Skeletal muscle tissue (tissue), 4 donors: ENCODE data around the gene OR10AD1. TPM values are rescaled to one million over a fixed set of nuclear protein-coding genes. Genes with fewer than 3 reads are reported as not detected.
"Not testable (repeated sequence)": the region's sequence is repeated elsewhere in the genome, so short reads cannot be mapped to it uniquely, and the experiment has no call there.

Experiments
- H3K27ac ChIP-seq: one replicate; pipeline ENCODE4 v1.7.0; 2013; ENCODE audit warnings: mild to moderate bottlenecking, low read depth, low read length, inconsistent platforms
- H3K27me3 ChIP-seq, 3 donors: one replicate each; pipeline ENCODE4 v1.7.0; 2013; ENCODE audit warnings: low read length in 3 of 3; ENCODE audit not compliant: control insufficient read depth in 3 of 3, insufficient read depth in 3 of 3
- H3K36me3 ChIP-seq, 3 donors: one replicate each; pipeline ENCODE4 v1.7.0; 2013; ENCODE audit warnings: low read length in 3 of 3; ENCODE audit not compliant: control insufficient read depth in 3 of 3, insufficient read depth in 3 of 3
- H3K4me1 ChIP-seq, 3 donors: one replicate each; pipeline ENCODE4 v1.7.0; 2013; ENCODE audit warnings: low read length in 3 of 3, mild to moderate bottlenecking in 3 of 3; ENCODE audit not compliant: control insufficient read depth in 3 of 3, insufficient read depth in 3 of 3
- H3K4me3 ChIP-seq, 3 donors: one replicate each; pipeline ENCODE4 v1.7.0; 2013; ENCODE audit warnings: low read length in 3 of 3
- H3K9ac ChIP-seq, 3 donors: one replicate each; pipeline ENCODE4 v1.7.0; 2013; ENCODE audit warnings: low read length in 3 of 3, mild to moderate bottlenecking in 3 of 3, moderate library complexity in 2 of 3, low read depth in 1 of 3
- H3K9me3 ChIP-seq, 3 donors: one replicate each; pipeline ENCODE4 v1.7.0; 2013; ENCODE audit warnings: low read length in 3 of 3; ENCODE audit not compliant: control insufficient read depth in 3 of 3
- total RNA-seq: library from RNA; depleted of rRNA; stranded (reverse); fragments of >200 nt; gene quantifications from one replicate; pipeline ENCODE4 v1.2.3, GENCODE V29; 2014
- donor health status: Osteomylitis.

The OR10AD1 gene
- total RNA-seq, 1 donor from 2014 or later: not detected

DNA sequence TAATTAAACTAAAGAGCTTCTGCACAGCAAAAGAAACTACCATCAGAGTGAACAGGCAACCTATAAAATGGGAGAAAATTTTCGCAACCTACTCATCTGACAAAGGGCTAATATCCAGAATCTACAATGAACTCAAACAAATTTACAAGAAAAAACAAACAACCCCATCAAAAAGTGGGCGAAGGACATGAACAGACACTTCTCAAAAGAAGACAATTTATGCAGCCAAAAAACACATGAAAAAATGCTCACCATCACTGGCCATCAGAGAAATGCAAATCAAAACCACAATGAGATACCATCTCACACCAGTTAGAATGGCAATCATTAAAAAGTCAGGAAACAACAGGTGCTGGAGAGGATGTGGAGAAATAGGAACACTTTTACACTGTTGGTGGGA is 6.4 kb upstream of the OR10AD1 start:
- not testable (repeated sequence) for H3K27me3 ChIP-seq, H3K9ac ChIP-seq, H3K9me3 ChIP-seq

DNA sequence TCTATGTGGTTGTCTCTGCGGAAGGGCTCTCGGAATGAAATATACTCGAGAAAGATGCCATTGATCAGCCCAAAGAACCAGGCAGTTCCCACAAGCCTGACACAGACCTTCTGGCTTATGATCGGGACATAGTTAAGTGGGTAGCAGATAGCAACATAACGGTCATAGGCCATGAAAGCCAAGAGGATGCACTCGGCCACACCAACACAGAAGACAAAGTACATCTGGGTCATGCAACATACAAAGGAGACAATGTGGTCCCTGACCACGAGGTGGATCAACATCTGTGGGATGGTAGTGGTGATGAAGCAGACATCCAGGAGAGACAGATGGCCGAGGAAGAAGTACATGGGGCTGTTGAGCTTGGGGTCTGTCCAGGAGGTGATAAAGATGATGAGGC is 326 bp downstream of the OR10AD1 start:
- Histone ChIP-seq H3K4me1 (peaks cover 9 to 25% (median 11%) of the 10 kb centered on the region in 3 donors), H3K4me3 (no peak overlapping the region), H3K27me3 (no peaks in the 10 kb centered on the region), H3K9ac (no peak overlapping the region), H3K36me3 (peaks cover 2 to 18% (median 13%) of the 10 kb centered on the region in 3 donors), H3K9me3 (peaks cover 0 to 7% (median 3%) of the 10 kb centered on the region in 3 donors), H3K27ac (no peak overlapping the region)

More for the DNA sequence above, 6.4 kb upstream of the OR10AD1 start:
- H3K4me3 ChIP-seq, H3K27ac ChIP-seq, H3K4me1 ChIP-seq: not testable (repeated sequence)
- H3K36me3 ChIP-seq: peaks cover 0 to 12% (median 11%) of the 10 kb centered on the region in 3 donors

DNA sequence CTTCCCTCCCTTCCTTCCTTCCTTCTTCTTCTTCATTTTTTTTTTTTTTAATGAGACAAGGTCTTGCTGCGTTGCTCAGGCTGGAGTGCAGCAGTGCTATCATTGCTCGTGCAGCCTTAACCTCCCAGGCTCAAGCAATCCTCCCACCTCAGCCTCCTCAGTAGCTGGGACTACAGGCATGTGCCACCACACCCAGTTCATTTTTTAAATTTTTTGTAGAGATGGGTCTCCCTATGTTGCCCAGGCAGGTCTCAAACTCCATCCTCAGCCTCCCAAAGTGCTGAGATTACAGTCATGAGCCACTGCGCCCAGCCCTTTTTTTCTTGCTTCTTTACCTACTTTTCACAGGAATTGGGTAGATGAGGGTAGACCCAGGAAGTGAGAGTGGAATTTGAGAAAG is 1.6 kb downstream of the OR10AD1 start:
- H3K36me3 ChIP-seq: peaks cover 2 to 18% (median 11%) of the 10 kb centered on the region in 3 donors
- no peak overlapping the region for H3K27ac ChIP-seq
- H3K9ac ChIP-seq: no peak overlapping the region
- no peak overlapping the region for H3K4me3 ChIP-seq
- H3K4me1 ChIP-seq: peaks cover 14 to 28% (median 16%) of the 10 kb centered on the region in 3 donors
- no peaks in the 10 kb centered on the region for H3K27me3 ChIP-seq
- H3K9me3 ChIP-seq: peaks cover 0 to under 1% (median under 1%) of the 10 kb centered on the region in 3 donors

DNA sequence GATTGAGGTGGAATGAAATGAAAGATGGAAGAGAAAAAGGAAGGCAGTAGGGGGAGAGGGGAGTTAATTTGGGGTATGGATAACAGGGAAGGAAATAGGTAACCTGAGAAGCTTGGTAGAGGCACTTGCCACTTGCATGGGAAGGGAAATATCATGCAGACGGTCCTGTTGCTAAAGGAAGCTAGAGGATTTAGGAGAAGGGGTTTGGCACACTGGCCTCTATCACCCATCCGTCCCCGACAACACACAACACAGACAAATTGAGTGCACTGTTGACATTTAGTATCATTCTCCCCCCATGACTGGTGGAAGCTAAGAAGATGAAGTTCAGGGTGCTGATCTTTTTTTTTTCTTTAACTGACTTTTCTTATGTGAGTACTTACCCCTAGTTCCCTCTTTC is 2.0 kb downstream of the OR10AD1 start:
- no peak overlapping the region for H3K9ac ChIP-seq
- no peak overlapping the region for H3K4me3 ChIP-seq
- H3K36me3 ChIP-seq: peaks cover 2 to 18% (median 10%) of the 10 kb centered on the region in 3 donors
- peaks cover 14 to 28% (median 16%) of the 10 kb centered on the region in 3 donors for H3K4me1 ChIP-seq
- H3K9me3 ChIP-seq: no peaks in the 10 kb centered on the region
- H3K27ac ChIP-seq: no peak overlapping the region
- H3K27me3 ChIP-seq: no peaks in the 10 kb centered on the region

DNA sequence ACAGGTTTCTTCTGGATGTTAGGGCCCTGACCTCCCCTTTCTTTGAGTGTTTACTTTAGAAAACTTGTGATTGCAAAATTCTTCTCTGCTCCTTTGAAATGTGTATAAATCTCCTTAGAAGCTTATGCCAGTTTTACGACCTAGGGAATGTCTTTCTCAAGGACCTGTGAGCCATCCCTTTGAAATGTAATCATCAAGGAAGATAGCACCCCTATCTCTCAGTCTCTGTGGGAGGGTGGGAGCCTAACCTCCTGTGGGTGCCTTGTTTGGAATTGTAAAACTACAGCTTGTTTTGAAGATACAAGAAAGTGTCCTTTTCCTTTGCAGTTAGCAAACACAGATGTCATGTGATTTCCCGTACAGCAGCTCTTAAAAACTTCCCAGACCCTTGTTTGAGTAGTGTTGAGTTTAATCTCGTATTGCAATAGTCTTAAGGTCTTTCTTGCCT is 3.3 kb downstream of the OR10AD1 start:
- Histone ChIP-seq H3K4me1 (peaks cover 14 to 28% (median 16%) of the 10 kb centered on the region in 3 donors), H3K27ac (peak overlapping the region; percentile 99), H3K9ac (peak overlapping the region; percentile 100), H3K27me3 (no peaks in the 10 kb centered on the region), H3K4me3 (peak overlapping the region; percentile 96 to 98 (median 97)), H3K36me3 (peaks cover 2 to 10% (median 5%) of the 10 kb centered on the region in 3 donors), H3K9me3 (no peaks in the 10 kb centered on the region)

DNA sequence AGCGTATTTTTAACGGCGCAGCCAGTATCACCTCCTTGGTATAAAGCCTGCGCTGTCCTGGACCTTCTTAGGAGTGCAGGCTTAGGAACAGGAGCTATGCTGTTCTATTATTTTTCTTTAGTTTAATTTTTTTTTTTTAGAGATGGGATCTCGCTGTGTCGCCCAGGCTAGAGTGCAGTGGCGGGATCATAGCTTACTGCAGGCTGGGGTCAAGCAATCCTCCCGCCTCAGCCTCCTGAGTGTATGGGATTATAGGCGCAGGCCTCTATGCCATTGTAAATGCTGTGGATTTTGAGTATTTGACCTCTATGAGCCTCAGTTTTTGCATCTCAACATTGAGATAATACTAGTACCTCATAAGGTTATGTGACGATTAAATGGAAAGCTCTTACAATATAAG is 4.1 kb downstream of the OR10AD1 start:
- H3K4me1 ChIP-seq: peaks cover 14 to 28% (median 16%) of the 10 kb centered on the region in 3 donors
- peaks cover 0 to 6% (median 2%) of the 10 kb centered on the region in 3 donors for H3K36me3 ChIP-seq
- peak overlapping the region; percentile 99 for H3K27ac ChIP-seq
- no peaks in the 10 kb centered on the region for H3K9me3 ChIP-seq
- peak overlapping the region; percentile 96 to 98 (median 97) for H3K4me3 ChIP-seq
- peak overlapping the region; percentile 100 for H3K9ac ChIP-seq
- no peaks in the 10 kb centered on the region for H3K27me3 ChIP-seq

DNA sequence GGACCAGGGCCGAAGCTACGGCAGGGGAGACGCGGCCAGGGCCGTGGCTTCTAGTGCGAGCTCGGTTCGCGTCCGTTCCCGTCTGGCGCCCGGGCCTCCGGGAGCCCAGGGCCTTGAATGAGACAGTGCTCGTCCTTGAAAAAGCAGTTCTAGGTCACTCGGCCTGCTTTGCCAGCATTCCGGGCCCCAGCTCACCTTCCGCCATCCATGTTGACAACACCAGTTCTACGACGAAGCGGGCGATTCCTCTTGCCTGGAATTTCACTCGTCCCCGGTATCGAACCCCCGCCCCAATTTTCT is 4.5 kb downstream of the OR10AD1 start:
- Histone ChIP-seq H3K9me3 (no peaks in the 10 kb centered on the region), H3K4me3 (peak overlapping the region; percentile 96 to 98 (median 97)), H3K36me3 (peaks cover 0 to 6% (median 2%) of the 10 kb centered on the region in 3 donors), H3K4me1 (peaks cover 14 to 28% (median 16%) of the 10 kb centered on the region in 3 donors), H3K27ac (peak overlapping the region; percentile 99), H3K9ac (peak overlapping the region; percentile 100), H3K27me3 (no peaks in the 10 kb centered on the region)

DNA sequence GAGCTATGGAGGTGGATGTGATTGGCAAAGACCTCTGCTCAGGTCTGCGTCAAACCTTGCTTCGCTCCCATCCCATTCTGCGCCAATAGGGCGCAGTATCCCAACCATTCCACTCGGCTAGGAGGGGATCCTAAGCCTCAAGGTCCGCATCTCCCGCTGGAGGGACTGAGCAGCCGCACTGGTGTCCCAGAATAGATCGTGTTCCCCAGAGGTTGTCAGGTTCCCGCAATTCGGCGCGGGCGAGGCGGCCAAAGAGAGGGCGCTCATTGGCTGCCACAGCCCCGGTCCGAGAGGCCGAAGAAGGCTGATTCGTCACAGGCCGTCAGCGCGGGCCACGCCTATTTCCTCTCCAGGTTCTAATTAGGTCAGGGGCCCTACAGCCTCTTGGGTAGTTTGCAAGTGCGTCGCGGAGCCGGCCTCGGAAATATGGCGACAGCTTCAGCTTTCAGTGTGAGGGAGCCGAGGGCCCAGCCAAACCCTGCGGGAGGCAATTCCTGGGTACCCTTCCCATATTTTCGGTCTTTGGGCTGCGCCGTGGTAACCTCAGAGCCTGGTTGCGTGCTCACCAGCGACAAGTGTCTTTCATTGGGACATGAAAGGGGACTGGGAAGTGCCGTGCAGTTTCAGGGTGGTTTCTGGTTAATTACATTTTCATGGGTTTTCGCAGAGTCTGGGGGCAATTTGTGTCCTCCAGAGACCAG is 5.0 kb downstream of the OR10AD1 start:
- H3K9me3 ChIP-seq: no peaks in the 10 kb centered on the region
- H3K36me3 ChIP-seq: peaks cover 0 to 6% (median 2%) of the 10 kb centered on the region in 3 donors
- H3K9ac ChIP-seq: peak overlapping the region; percentile 100
- peaks cover 14 to 28% (median 16%) of the 10 kb centered on the region in 3 donors for H3K4me1 ChIP-seq
- peak overlapping the region; percentile 96 to 98 (median 97) for H3K4me3 ChIP-seq
- H3K27me3 ChIP-seq: no peaks in the 10 kb centered on the region
- peak overlapping the region; percentile 99 for H3K27ac ChIP-seq

DNA sequence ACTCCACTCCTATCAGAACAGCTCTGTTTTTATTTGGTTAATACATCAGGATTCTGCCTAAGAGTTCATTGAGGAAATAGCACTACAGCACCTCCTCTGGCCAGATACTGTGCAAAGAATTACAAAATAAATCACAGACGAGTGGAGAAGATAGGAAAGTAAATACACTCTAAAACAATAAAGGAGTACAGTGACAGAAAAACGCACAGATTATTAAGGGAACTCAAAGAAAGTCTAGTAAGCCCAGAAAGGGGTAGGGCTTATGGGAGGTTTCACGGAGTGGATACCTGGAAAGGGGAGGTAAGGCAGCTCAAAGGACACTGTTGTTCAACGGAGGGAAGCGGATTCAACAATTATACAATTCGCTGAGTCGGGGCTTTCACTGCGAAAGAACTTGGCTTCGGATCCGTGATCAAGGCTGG is 5.5 kb downstream of the OR10AD1 start:
- peak overlapping the region; percentile 99 for H3K27ac ChIP-seq
- peaks cover 14 to 22% (median 16%) of the 10 kb centered on the region in 3 donors for H3K4me1 ChIP-seq
- no peaks in the 10 kb centered on the region for H3K9me3 ChIP-seq
- peak overlapping the region; percentile 96 to 98 (median 97) for H3K4me3 ChIP-seq
- no peaks in the 10 kb centered on the region for H3K27me3 ChIP-seq
- H3K36me3 ChIP-seq: peaks cover 0 to 2% (median under 1%) of the 10 kb centered on the region in 3 donors
- peak overlapping the region; percentile 85 to 100 (median 100) for H3K9ac ChIP-seq

DNA sequence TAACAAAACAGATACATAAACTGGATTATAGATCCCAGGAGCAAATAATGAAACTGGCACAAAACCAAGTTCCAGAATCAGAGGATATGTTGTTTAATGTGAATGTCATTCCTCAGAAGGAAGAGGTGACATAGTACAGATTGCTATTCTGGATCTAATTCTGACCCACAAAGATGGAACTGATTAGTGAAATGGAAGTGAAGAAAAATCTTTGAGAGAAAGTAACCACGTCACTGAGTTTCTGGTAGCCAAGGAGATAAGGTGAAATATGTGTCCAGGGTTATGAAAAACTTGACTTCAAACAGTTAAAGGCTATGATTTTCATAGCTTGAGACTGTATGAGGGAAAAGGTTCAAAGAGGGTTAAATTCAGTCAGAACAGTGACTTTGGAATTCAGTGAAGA is 8.3 kb downstream of the OR10AD1 start:
- H3K9ac ChIP-seq: no peak overlapping the region
- H3K4me3 ChIP-seq: no peak overlapping the region
- H3K36me3 ChIP-seq: peaks cover 0 to 2% (median 0%) of the 10 kb centered on the region in 3 donors
- peaks cover 12 to 14% (median 12%) of the 10 kb centered on the region in 3 donors for H3K4me1 ChIP-seq
- H3K27me3 ChIP-seq: no peaks in the 10 kb centered on the region
- H3K9me3 ChIP-seq: no peaks in the 10 kb centered on the region
- no peak overlapping the region for H3K27ac ChIP-seq
